K562 (cell line): ENCODE results near the gene CNKSR3. TPM values are rescaled to one million over a fixed set of nuclear protein-coding genes. Genes with fewer than 3 reads are reported as not detected.

Experiments
- ATAC-seq: fragments of 200-7000 bp; cut with Tn5 transposase; 3 replicates; pipeline ENCODE4 v1.9.1; 2020; ENCODE audit warnings: moderate library complexity
- BruUV-seq: library from RNA; stranded (reverse); fragments of 400-500 nt; replicated peaks from 2 replicates; lab custom pipeline; 2021; lab: Mats Ljungman, UMichigan
- CTCF ChIA-PET: fragments of 300-600 bp; formaldehyde crosslinking; extraction: SDS; loops from one replicate; lab custom pipeline; 2021; ENCODE audit warnings: low intra/inter-chr PET ratio; lab: Yijun Ruan, JAX
- POLR2A ChIA-PET: fragments of 300-600, 350-650 bp; sonication (Branson Sonifier 250); formaldehyde crosslinking; extraction: SDS; loops from one replicate; lab custom pipeline; 2021; ENCODE audit warnings: antibody characterized with exemption, inconsistent platforms; lab: Yijun Ruan, JAX
- DNase-seq, 4 experiments: peaks; one replicate each; pipeline versions ENCODE4 v3.0.0 to v3.0.0-alpha.2; 2011 to 2018; ENCODE audit warnings: low spot score in 3 of 4, mixed read lengths in 3 of 4; ENCODE audit errors: extremely low read depth in 1 of 4
- FAIRE-seq: peaks from 2 replicates; lab custom pipeline; 2011; peaks lifted over from hg19 to GRCh38; lab: Jason Lieb, UNC
- H2AFZ ChIP-seq: 2 replicates; pipeline ENCODE4 v1.6.0; 2011; ENCODE audit warnings: low read depth, low read length, control low read depth, inconsistent platforms
- H3K27ac ChIP-seq: fragments of 200-600 bp; 3 replicates; pipeline ENCODE4 v1.8.0; 2011; ENCODE audit warnings: low read depth, mild to moderate bottlenecking, control low read depth, inconsistent platforms, low read length, moderate library complexity, mixed read lengths; ENCODE audit errors: extremely low read depth
- H3K27me3 ChIP-seq, 2 experiments: fragments of 300-600 bp in 1 of 2; 2 replicates in 1 of 2; 3 replicates in 1 of 2; pipeline versions ENCODE4 v1.6.0 to v1.8.0; 2011; ENCODE audit warnings: inconsistent platforms in 2 of 2, low read length in 2 of 2, mild to moderate bottlenecking in 1 of 2, mixed read lengths in 1 of 2, moderate library complexity in 1 of 2; ENCODE audit not compliant: control insufficient read depth in 2 of 2, insufficient read depth in 2 of 2
- H3K36me3 ChIP-seq: fragments of 300-600 bp; 3 replicates; pipeline ENCODE4 v1.8.0; 2011; ENCODE audit warnings: mild to moderate bottlenecking, low read length, inconsistent platforms; ENCODE audit not compliant: control insufficient read depth, insufficient read depth
- H3K4me1 ChIP-seq, 2 experiments: fragments of 200-600 bp in 1 of 2; replicated peaks in 1 of 2; 2 replicates in 1 of 2; 3 replicates in 1 of 2; pipeline versions ENCODE4 v1.5.1 to v1.8.0; 2011; ENCODE audit warnings: inconsistent platforms in 2 of 2, low read length in 2 of 2, mild to moderate bottlenecking in 1 of 2, mixed read lengths in 1 of 2, moderate library complexity in 1 of 2; ENCODE audit not compliant: control insufficient read depth in 2 of 2, insufficient read depth in 2 of 2
- H3K4me2 ChIP-seq: 2 replicates; pipeline ENCODE4 v1.6.1; 2011; ENCODE audit warnings: low read length, control low read depth, inconsistent platforms, mixed read lengths; ENCODE audit not compliant: insufficient read depth
- H3K4me3 ChIP-seq: fragments of 200-600 bp; sonication (generic), shearing (Covaris generic); 2 replicates; pipeline ENCODE4 v1.5.1; 2016; ENCODE audit warnings: control low read depth, inconsistent platforms
- H3K79me2 ChIP-seq: fragments of 200-600 bp; 3 replicates; pipeline ENCODE4 v1.8.0; 2011; ENCODE audit warnings: low read length, inconsistent platforms; ENCODE audit not compliant: control insufficient read depth, insufficient read depth
- H3K9ac ChIP-seq, 2 experiments: 2 replicates each; pipeline versions ENCODE4 v1.6.0 to v1.6.1; 2011; ENCODE audit warnings: low read depth in 2 of 2, low read length in 2 of 2, control low read depth in 1 of 2, inconsistent platforms in 1 of 2, mild to moderate bottlenecking in 1 of 2, mixed read lengths in 1 of 2; ENCODE audit not compliant: insufficient read depth in 1 of 2
- H3K9me1 ChIP-seq: one replicate; pipeline ENCODE4 v1.6.0; 2011; ENCODE audit warnings: inconsistent platforms, mild to moderate bottlenecking, low read length, moderate library complexity; ENCODE audit not compliant: control insufficient read depth, insufficient read depth
- H3K9me3 ChIP-seq: replicated peaks from 2 replicates; pipeline ENCODE4 v1.5.1; 2011; ENCODE audit warnings: low read depth, low read length, inconsistent platforms; ENCODE audit not compliant: control insufficient read depth, insufficient read depth
- H4K20me1 ChIP-seq: replicated peaks from 2 replicates; pipeline ENCODE4 v1.6.1; 2011; ENCODE audit warnings: low read length, inconsistent platforms, mixed read lengths; ENCODE audit not compliant: control insufficient read depth, insufficient read depth
- CXXC5 ChIP-seq: fragments of 250-450 bp; sonication (Bioruptor Pico); IDR thresholded peaks from 2 replicates; pipeline ENCODE4 v1.8.0; 2022; ENCODE audit warnings: inconsistent platforms, mild to moderate bottlenecking, moderate library complexity
- GATAD2A ChIP-seq: fragments of 450-650 bp; IDR thresholded peaks from 2 replicates; pipeline ENCODE4 v1.6.1; 2017
- HOMEZ ChIP-seq: fragments of 250-450 bp; sonication (Bioruptor Pico); IDR thresholded peaks from 2 replicates; pipeline ENCODE4 v1.4.0; 2020; ENCODE audit warnings: mild to moderate bottlenecking, moderate library complexity
- JUND ChIP-seq, 2 experiments: IDR thresholded peaks; 2 replicates in 1 of 2; 3 replicates in 1 of 2; pipeline ENCODE4 v1.6.1; 2011; ENCODE audit warnings: borderline replicate concordance in 2 of 2, low read depth in 2 of 2, low read length in 2 of 2, improper control_type of control experiment in 1 of 2, missing biosample characterization in 1 of 2, missing genetic modification characterization in 1 of 2, missing genetic modification reagents in 1 of 2
- RFX1 ChIP-seq: fragments of 450-650 bp; IDR thresholded peaks from 2 replicates; pipeline ENCODE4 v1.6.1; 2016; ENCODE audit warnings: mild to moderate bottlenecking, moderate library complexity
- RREB1 ChIP-seq: fragments of 250-450 bp; sonication (Bioruptor Pico); IDR thresholded peaks from 2 replicates; pipeline ENCODE4 v1.4.0; 2020
- SMAD3 ChIP-seq: fragments of 450-650 bp; formaldehyde crosslinking; conservative IDR thresholded peaks from 2 replicates; pipeline ENCODE4 v1.4.0; 2020; ENCODE audit warnings: mild to moderate bottlenecking
- TBL1XR1 ChIP-seq, 2 experiments: IDR thresholded peaks; 2 replicates each; pipeline ENCODE4 v1.6.1; 2012; ENCODE audit warnings: improper control_type of control experiment in 2 of 2, low read length in 2 of 2, mild to moderate bottlenecking in 1 of 2
- ZNF184 ChIP-seq: sonication (generic); formaldehyde crosslinking; IDR thresholded peaks from 2 replicates; pipeline ENCODE4 v1.5.0; 2020; ENCODE audit warnings: missing genetic modification reagents
- ZNF449 ChIP-seq: fragments of 250-450 bp; sonication (Bioruptor Pico); IDR thresholded peaks from 2 replicates; pipeline ENCODE4 v1.8.0; 2022; ENCODE audit warnings: moderate library complexity, mild to moderate bottlenecking, inconsistent platforms
- ZNF79 ChIP-seq: fragments of 250-450 bp; sonication (Bioruptor Pico); IDR thresholded peaks from 2 replicates; pipeline ENCODE4 v1.4.0; 2020; ENCODE audit warnings: low read depth, mild to moderate bottlenecking, moderate library complexity
- WGBS: fragments of 100-300 bp; shearing (Covaris generic); methylation state at CpG from one replicate; pipeline ENCODE4 v1.1.6; 2016; ENCODE audit warnings: low coverage, mixed read lengths; ENCODE audit not compliant: insufficient coverage; ENCODE audit errors: missing lambda C conversion rate; 5-methylcytosine and 5-hydroxymethylcytosine counted together
- in situ Hi-C: fragments of 300-500 bp; cut with MboI; formaldehyde crosslinking; loops from 4 replicates; pipeline ENCODE4 v1.15.0; 2018; ENCODE audit warnings: inconsistent platforms, mixed read lengths
- intact Hi-C: fragments of 100-400 bp; cut with micrococcal nuclease; formaldehyde crosslinking; loops from 2 replicates; pipeline ENCODE4 v1.14.2; 2022
- polyA plus RNA-seq, 8 experiments: library from polyadenylated mRNA; depleted of rRNA in 4 of 8; stranded (reverse) in 5 of 8; unstranded in 3 of 8; fragments of >200 nt; fragmentation: Nextera tagmentation in 2 of 8; fragmentation: Illumina TruSeq in 1 of 8; extraction: Ambion mirVana in 2 of 8; extraction: Trizol in 1 of 8; gene quantifications; 2 replicates each; pipeline versions ENCODE4 v1.2.1 to v1.2.3, GENCODE V29; 2011 to 2014; ENCODE audit warnings: inconsistent platforms in 1 of 8, missing spikeins in 1 of 8
- total RNA-seq, 7 experiments: library from RNA; depleted of rRNA in 6 of 7; stranded (reverse); fragments of >200 nt in 6 of 7; fragmentation: Illumina TruSeq in 2 of 7; extraction: Trizol in 2 of 7; gene quantifications; 2 replicates each; pipeline versions ENCODE4 v1.2.1 to v1.2.3, GENCODE V29; 2011 to 2021; ENCODE audit warnings: low replicate concordance in 1 of 7

CNKSR3 gene
- total and polyA plus RNA-seq, 9 of the 15 experiments (the other 6 are each of a cell fraction or from before 2014, with no cell fraction given): 4.5 to 29.6 (median 9.5) TPM

- ChIA-PET CTCF (no interaction called here), POLR2A (no interaction called here)
- Histone ChIP-seq H3K4me3 (no peak overlapping the region), H3K27ac (no peak overlapping the region), H2AFZ (no peak overlapping the region), H3K9me3 (no peaks in the 10 kb centered on the region), H3K36me3 (peaks cover 79% of the 10 kb centered on the region), H3K27me3 (no peaks in the 10 kb centered on the region), H3K9me1 (no peaks in the 10 kb centered on the region), H3K79me2 (no peaks in the 10 kb centered on the region), H3K4me2 (no peak overlapping the region), H3K4me1 (no peaks in the 10 kb centered on the region), H3K9ac (no peak overlapping the region), H4K20me1 (no peaks in the 10 kb centered on the region)
- DNase-seq (no peak), ATAC-seq (no peak), FAIRE-seq (no peak)
- in situ Hi-C loops (no loop called here), intact Hi-C loops (no loop called here)
- WGBS: 80% methylated on average over 5 of the region's 5 CpGs
- BruUV-seq: no TSS peak
- TF ChIP-seq TBL1XR1 (IDR thresholded peaks at IDR 0.05; ENCODE audit: low read length in 2 of 2) (no peak), ZNF184 (CRISPR knock-in tag) (no peak), JUND (IDR thresholded peaks at IDR 0.05; ENCODE audit: borderline replicate concordance, low read depth, low read length) (no peak), JUND (tag; IDR thresholded peaks at IDR 0.05; ENCODE audit: borderline replicate concordance, low read depth, low read length) (no peak), HOMEZ (CRISPR knock-in tag) (no peak), RREB1 (CRISPR knock-in tag) (no peak), CXXC5 (CRISPR knock-in tag) (no peak), GATAD2A (no peak), RFX1 (no peak), SMAD3 (CRISPR knock-in tag) (no peak), ZNF79 (CRISPR knock-in tag) (no peak), ZNF449 (no peak)
Observed at GRCh38 chr6:154412106-154412820, 98.2 kb downstream of the CNKSR3 start.
